T-cell (primary cell): Measurements from ENCODE around the gene KLHDC7A. TPM values are rescaled to one million over a fixed set of nuclear protein-coding genes. Genes with fewer than 3 reads are reported as not detected.

Experiments used
- ATAC-seq, 4 experiments: fragments of 200-7000 bp in 3 of 4; fragments of 150-1000 bp in 1 of 4; cut with Tn5 transposase; replicated peaks in 1 of 4; 1 replicate in 3 of 4; 2 replicates in 1 of 4; pipeline ENCODE4 v1.10.0; 2021; ENCODE audit warnings: moderate library complexity in 3 of 4, mild to moderate bottlenecking in 2 of 4, moderate number of reproducible peaks in 1 of 4
- CTCF ChIA-PET, 2 donors: fragments of 300-600 bp; sonication (Branson Sonifier 250); formaldehyde crosslinking; loops; one replicate each; lab custom pipeline; 2022; ENCODE audit warnings: antibody characterized with exemption in 2 of 2; lab: Charles Lee
- POLR2A ChIA-PET, 2 donors: fragments of 300-600 bp; sonication (Branson Sonifier 250); formaldehyde crosslinking; loops; one replicate each; lab custom pipeline; 2022; ENCODE audit warnings: antibody characterized with exemption in 2 of 2; lab: Charles Lee
- DNase-seq, 35 experiments: peaks; one replicate each; pipeline versions ENCODE4 v3.0.0 to v3.0.0-alpha.2; 2013 to 2023
- H3K27ac ChIP-seq: one replicate; pipeline ENCODE4 v1.5.1; 2013; ENCODE audit warnings: low read length
- H3K27me3 ChIP-seq, 2 experiments: replicated peaks in 1 of 2; 1 replicate in 1 of 2; 2 replicates in 1 of 2; pipeline versions ENCODE4 v1.6.1 to v1.7.0; 2013; ENCODE audit warnings: low read length in 1 of 2, mixed read lengths in 1 of 2; ENCODE audit not compliant: control insufficient read depth in 2 of 2, insufficient read depth in 2 of 2; ENCODE audit errors: extremely low read depth in 1 of 2
- H3K36me3 ChIP-seq, 2 donors: 1 replicate in 1 of 2; 2 replicates in 1 of 2; pipeline versions ENCODE4 v1.6.1 to v1.7.0; 2013; ENCODE audit warnings: low read length in 1 of 2; ENCODE audit not compliant: control insufficient read depth in 2 of 2, insufficient read depth in 1 of 2; ENCODE audit errors: extremely low read depth in 1 of 2
- H3K4me1 ChIP-seq, 2 experiments: 1 replicate in 1 of 2; 2 replicates in 1 of 2; pipeline versions ENCODE4 v1.6.1 to v1.7.0; 2013; ENCODE audit warnings: low read length in 2 of 2, mixed read lengths in 1 of 2; ENCODE audit not compliant: insufficient read depth in 2 of 2, control insufficient read depth in 1 of 2; ENCODE audit errors: extremely low read depth in 1 of 2
- H3K4me3 ChIP-seq, 2 donors: 1 replicate in 1 of 2; 2 replicates in 1 of 2; pipeline versions ENCODE4 v1.5.1 to v1.7.0; 2013; ENCODE audit warnings: mild to moderate bottlenecking in 2 of 2, low read length in 1 of 2, moderate library complexity in 1 of 2; ENCODE audit not compliant: control insufficient read depth in 1 of 2; ENCODE audit errors: extremely low read depth in 1 of 2
- H3K9me3 ChIP-seq: 2 replicates; pipeline ENCODE4 v1.7.0; 2013
- H3K27ac Mint-ChIP-seq, 2 donors: one replicate each; pipeline ENCODE4 v1.8.0; 2020 to 2021; ENCODE audit warnings: mild to moderate bottlenecking in 2 of 2, mixed read lengths in 2 of 2
- H3K27me3 Mint-ChIP-seq, 2 donors: one replicate each; pipeline ENCODE4 v1.8.0; 2021 to 2022; ENCODE audit warnings: mixed read lengths in 2 of 2
- H3K36me3 Mint-ChIP-seq: one replicate; pipeline ENCODE4 v1.8.0; 2021; ENCODE audit warnings: mixed read lengths
- H3K4me1 Mint-ChIP-seq, 3 donors: one replicate each; pipeline ENCODE4 v1.8.0; 2020 to 2022; ENCODE audit warnings: mixed read lengths in 3 of 3, mild to moderate bottlenecking in 1 of 3
- H3K4me3 Mint-ChIP-seq, 3 donors: one replicate each; pipeline ENCODE4 v1.8.0; 2020 to 2022; ENCODE audit warnings: mild to moderate bottlenecking in 3 of 3, mixed read lengths in 3 of 3, moderate library complexity in 3 of 3
- H3K9me3 Mint-ChIP-seq, 3 donors: one replicate each; pipeline ENCODE4 v1.8.0; 2020 to 2022; ENCODE audit warnings: mixed read lengths in 3 of 3
- WGBS: methylation state at CpG from one replicate; pipeline ENCODE4 v1.1.5; 2013; ENCODE audit warnings: missing lambda C conversion rate; ENCODE audit not compliant: insufficient coverage; 5-methylcytosine and 5-hydroxymethylcytosine counted together
- total RNA-seq, 35 experiments: library from RNA in 6 of 35; stranded (reverse) in 6 of 35; fragments of 120-200 nt in 1 of 35; gene quantifications; one replicate each; pipeline versions ENCODE4 v1.2.1 to v1.2.4 and lab custom pipeline; 2013 to 2026

The KLHDC7A gene
- total RNA-seq, 5 donors from 2014 or later (not counting 1 experiment from before 2014, with no cell fraction given), result not detected

DNA sequence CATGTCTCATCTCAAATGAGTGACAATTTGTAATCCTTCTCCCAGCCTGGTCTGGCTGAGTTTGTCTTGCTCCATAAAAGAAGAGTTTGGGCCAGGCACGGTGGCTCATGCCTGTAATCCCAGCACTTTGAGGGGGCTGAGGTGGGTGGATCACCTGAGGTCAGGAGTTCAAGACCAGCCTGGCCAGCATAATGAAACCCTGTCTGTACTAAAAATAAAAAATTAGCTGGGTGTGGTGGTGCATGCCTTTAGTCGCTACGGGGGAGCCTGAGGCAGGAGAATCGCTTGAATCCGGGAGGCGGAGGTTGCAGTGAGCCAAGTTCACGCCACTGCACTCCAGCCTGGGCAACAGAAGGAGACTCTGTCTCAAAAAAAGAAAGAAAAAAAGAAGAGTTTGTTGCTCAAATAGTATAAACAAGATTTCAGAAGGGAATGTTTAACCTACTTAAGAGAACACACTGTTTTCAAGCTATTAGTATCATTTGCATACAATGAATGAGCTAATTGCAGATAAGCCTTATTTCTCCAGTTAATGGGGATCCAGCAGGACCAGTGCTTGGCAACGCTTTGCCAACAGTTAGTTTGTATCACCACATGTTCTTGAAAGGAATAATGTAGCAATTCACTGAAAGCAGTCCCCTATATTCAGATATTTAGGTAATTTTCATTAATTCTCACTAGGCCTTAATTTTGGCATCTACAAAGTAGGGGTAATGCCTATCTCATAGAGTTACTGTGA is 15.9 kb downstream of the KLHDC7A start:
- Mint-ChIP-seq H3K4me3 (no peak overlapping the region), H3K9me3 (no peaks in the 10 kb centered on the region), H3K27ac (no peak overlapping the region), H3K36me3 (no peaks in the 10 kb centered on the region), H3K4me1 (no peaks in the 10 kb centered on the region), H3K27me3 (peaks cover 48 to 51% of the 10 kb centered on the region in 2 donors)
- Histone ChIP-seq H3K27ac (no peak overlapping the region), H3K36me3 (no peaks in the 10 kb centered on the region), H3K4me3 (no peak overlapping the region), H3K4me1 (no peaks in the 10 kb centered on the region), H3K9me3 (no peaks in the 10 kb centered on the region), H3K27me3 (peaks cover 0 to 17% of the 10 kb centered on the region in 2 experiments)
- ATAC-seq, result no peak
- WGBS, result 96% methylated on average over 6 of the region's 8 CpGs
- ChIA-PET POLR2A (no interaction called here), CTCF (no interaction called here)
- DNase-seq, result no peak

GRCh38 chr1:18501833-18502232 is 21.1 kb downstream of the KLHDC7A start:
- Histone ChIP-seq H3K9me3 (no peaks in the 10 kb centered on the region), H3K4me3 (no peak overlapping the region), H3K27ac (no peak overlapping the region), H3K36me3 (no peaks in the 10 kb centered on the region), H3K27me3 (peaks cover 0 to 15% of the 10 kb centered on the region in 2 experiments), H3K4me1 (no peaks in the 10 kb centered on the region)
- CTCF ChIA-PET, result no interaction called here
- Mint-ChIP-seq H3K9me3 (peaks cover 0 to 4% (median 0%) of the 10 kb centered on the region in 3 donors), H3K4me1 (no peaks in the 10 kb centered on the region), H3K27ac (no peak overlapping the region), H3K36me3 (no peaks in the 10 kb centered on the region), H3K27me3 (peaks cover 40 to 47% of the 10 kb centered on the region in 2 donors), H3K4me3 (no peak overlapping the region)
- ATAC-seq (no peak), DNase-seq (no peak)
- POLR2A ChIA-PET, result no interaction called here
- 56% methylated on average over 1 of the region's 4 CpGs for WGBS

DNA sequence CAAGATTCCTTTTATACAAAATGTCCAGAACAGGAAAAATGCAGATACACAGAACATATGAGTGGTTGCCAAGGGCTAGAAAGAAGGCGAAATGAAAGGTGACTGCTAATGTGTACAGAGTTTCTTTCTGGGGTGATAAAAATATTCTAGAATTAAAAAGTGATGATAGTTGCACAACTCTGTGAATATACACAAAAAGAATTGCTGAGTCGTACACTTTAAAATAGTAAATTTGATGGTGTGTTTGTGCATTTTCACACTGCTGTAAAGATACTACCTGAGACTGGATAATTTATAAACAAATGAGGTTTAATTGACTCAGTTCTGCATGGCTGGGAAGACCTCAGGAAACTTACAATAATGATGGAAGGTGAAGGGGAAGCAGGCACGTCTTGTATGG is 23.9 kb downstream of the KLHDC7A start:
- H3K9me3 Mint-ChIP-seq, result peaks cover 0 to 20% (median 0%) of the 10 kb centered on the region in 3 donors
- H3K36me3 Mint-ChIP-seq, result no peaks in the 10 kb centered on the region
- WGBS, result no CpG with 5 or more reads among the region's 3 CpGs
- Histone ChIP-seq H3K4me1 (no peaks in the 10 kb centered on the region), H3K27me3 (peaks cover 0 to 11% of the 10 kb centered on the region in 2 experiments), H3K9me3 (no peaks in the 10 kb centered on the region), H3K4me3 (no peak overlapping the region), H3K36me3 (no peaks in the 10 kb centered on the region), H3K27ac (no peak overlapping the region)
- ChIA-PET POLR2A (no interaction called here), CTCF (no interaction called here)
- H3K27ac Mint-ChIP-seq, result no peak overlapping the region
- H3K4me3 Mint-ChIP-seq, result no peak overlapping the region
- ATAC-seq (no peak), DNase-seq (no peak)
- H3K27me3 Mint-ChIP-seq, result peaks cover 22 to 31% of the 10 kb centered on the region in 2 donors
- no peaks in the 10 kb centered on the region for H3K4me1 Mint-ChIP-seq

- H3K36me3 Mint-ChIP-seq, result no peaks in the 10 kb centered on the region
- ATAC-seq (no peak), DNase-seq (no peak)
- H3K9me3 Mint-ChIP-seq, result peaks cover 0 to 20% (median 0%) of the 10 kb centered on the region in 3 donors
- H3K36me3 ChIP-seq, result no peaks in the 10 kb centered on the region
- no peaks in the 10 kb centered on the region for H3K4me1 Mint-ChIP-seq
- ChIA-PET CTCF (no interaction called here), POLR2A (no interaction called here)
- H3K9me3 ChIP-seq, result no peaks in the 10 kb centered on the region
- no peak overlapping the region for H3K27ac Mint-ChIP-seq
- no peak overlapping the region for H3K27ac ChIP-seq
- H3K4me1 ChIP-seq, result no peaks in the 10 kb centered on the region
- H3K4me3 ChIP-seq, result no peak overlapping the region
- H3K27me3 ChIP-seq, result peaks cover 0 to 11% of the 10 kb centered on the region in 2 experiments
- H3K4me3 Mint-ChIP-seq, result no peak overlapping the region
- H3K27me3 Mint-ChIP-seq, result peaks cover 14 to 21% of the 10 kb centered on the region in 2 donors
Observed at GRCh38 chr1:18505666-18506065, 24.9 kb downstream of the KLHDC7A start.

- H3K27me3 ChIP-seq, result peaks cover 0 to 6% of the 10 kb centered on the region in 2 experiments
- ATAC-seq, result no peak
- peaks cover 13 to 18% of the 10 kb centered on the region in 2 donors for H3K27me3 Mint-ChIP-seq
- peaks cover 0 to 20% (median 5%) of the 10 kb centered on the region in 3 donors for H3K9me3 Mint-ChIP-seq
- H3K4me1 Mint-ChIP-seq, result no peaks in the 10 kb centered on the region
- ChIA-PET POLR2A (no interaction called here), CTCF (no interaction called here)
- no peaks in the 10 kb centered on the region for H3K4me1 ChIP-seq
- H3K36me3 Mint-ChIP-seq, result no peaks in the 10 kb centered on the region
- H3K27ac Mint-ChIP-seq, result no peak overlapping the region
- WGBS, result no CpG with 5 or more reads among the region's 1 CpG
- H3K36me3 ChIP-seq, result no peaks in the 10 kb centered on the region
- no peaks in the 10 kb centered on the region for H3K9me3 ChIP-seq
- no peak overlapping the region for H3K4me3 ChIP-seq
- DNase-seq, result no peak
- no peak overlapping the region for H3K4me3 Mint-ChIP-seq
- H3K27ac ChIP-seq, result no peak overlapping the region
Observed at GRCh38 chr1:18508084-18508483, 27.4 kb downstream of the KLHDC7A start.

DNA sequence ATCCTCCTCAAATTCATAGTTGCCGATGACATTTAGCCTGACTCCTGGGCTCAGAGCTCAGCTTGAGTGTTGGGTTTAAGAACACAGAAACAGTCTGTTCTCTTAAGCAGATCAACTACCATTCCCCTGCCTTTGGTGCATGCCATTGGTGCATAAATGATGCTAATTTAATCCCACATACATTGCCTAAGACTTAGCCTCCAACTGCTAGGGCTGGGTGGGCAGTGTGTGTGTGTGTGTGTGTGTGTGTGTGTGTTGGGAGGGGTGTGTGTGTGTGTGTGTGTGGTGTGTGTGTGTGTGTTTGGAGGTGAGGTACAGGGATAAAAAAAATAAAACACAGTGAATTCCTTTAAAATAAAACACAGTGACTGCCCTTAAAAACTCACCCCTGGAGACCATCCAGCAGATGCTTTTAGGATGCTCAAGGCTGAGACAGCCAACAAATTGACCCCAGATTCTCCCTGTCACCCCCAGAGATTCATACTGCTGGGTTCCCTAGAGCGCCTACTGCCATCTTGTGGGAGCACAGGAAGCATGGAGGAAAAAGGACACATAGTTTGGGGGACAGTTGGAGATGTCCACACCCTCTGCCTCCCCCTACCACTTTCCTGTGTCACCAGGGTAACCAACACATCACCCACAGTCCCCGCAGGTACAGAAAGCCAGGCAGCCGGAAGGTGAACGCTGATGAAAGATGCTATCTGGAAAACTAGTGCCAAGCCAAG is 30.6 kb downstream of the KLHDC7A start:
- H3K4me3 ChIP-seq, result no peak overlapping the region
- ATAC-seq (no peak), DNase-seq (no peak)
- peaks cover 0 to 8% of the 10 kb centered on the region in 2 experiments for H3K27me3 ChIP-seq
- peaks cover 5 to 40% (median 8%) of the 10 kb centered on the region in 3 donors for H3K9me3 Mint-ChIP-seq
- H3K27me3 Mint-ChIP-seq, result peaks cover 13% of the 10 kb centered on the region in 2 donors
- no peak overlapping the region for H3K27ac Mint-ChIP-seq
- H3K4me3 Mint-ChIP-seq, result no peak overlapping the region
- H3K27ac ChIP-seq, result no peak overlapping the region
- H3K36me3 ChIP-seq, result no peaks in the 10 kb centered on the region
- H3K4me1 ChIP-seq, result no peaks in the 10 kb centered on the region
- ChIA-PET CTCF (no interaction called here), POLR2A (interaction anchor here in 1 of 2 donors (0.6 kb wide), 1 partner anchor 26 kb away, joined by 3 read pairs; no protein-coding TSS in a partner anchor)
- no CpG with 5 or more reads among the region's 5 CpGs for WGBS
- H3K9me3 ChIP-seq, result no peaks in the 10 kb centered on the region
- H3K36me3 Mint-ChIP-seq, result no peaks in the 10 kb centered on the region
- H3K4me1 Mint-ChIP-seq, result no peaks in the 10 kb centered on the region
